CD1c-positive myeloid dendritic cell (primary cell): Measurements from ENCODE around the gene CTDSPL.

Experiments
- DNase-seq: peaks from one replicate; pipeline ENCODE4 v3.0.0-alpha.2; 2016; ENCODE audit errors: extremely low spot score

Gene CTDSPL

DNA sequence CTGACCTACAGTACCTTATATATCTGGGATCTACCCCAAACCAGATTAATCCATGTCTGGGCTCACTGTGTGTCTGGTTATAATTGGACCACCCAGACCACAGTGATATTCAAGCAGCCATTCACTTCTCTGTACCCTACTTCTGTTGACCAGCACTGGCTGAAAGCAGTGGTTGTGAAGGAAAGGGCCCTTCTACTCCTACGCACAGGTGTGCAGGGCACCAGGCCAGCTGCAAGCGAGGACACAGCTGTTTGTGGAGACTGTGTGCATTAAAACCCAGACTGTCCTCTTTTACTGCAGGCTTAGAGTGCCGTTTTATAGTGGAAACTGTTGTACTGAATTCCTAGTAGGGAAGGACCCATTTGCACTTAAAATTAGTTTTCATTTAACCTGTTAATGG, 29.5 kb downstream of the CTDSPL start:
- no peak for DNase-seq

- DNase-seq: peak; percentile 15
Observed at GRCh38 chr3:37892927-37893600, 31.4 kb downstream of the CTDSPL start.

DNA sequence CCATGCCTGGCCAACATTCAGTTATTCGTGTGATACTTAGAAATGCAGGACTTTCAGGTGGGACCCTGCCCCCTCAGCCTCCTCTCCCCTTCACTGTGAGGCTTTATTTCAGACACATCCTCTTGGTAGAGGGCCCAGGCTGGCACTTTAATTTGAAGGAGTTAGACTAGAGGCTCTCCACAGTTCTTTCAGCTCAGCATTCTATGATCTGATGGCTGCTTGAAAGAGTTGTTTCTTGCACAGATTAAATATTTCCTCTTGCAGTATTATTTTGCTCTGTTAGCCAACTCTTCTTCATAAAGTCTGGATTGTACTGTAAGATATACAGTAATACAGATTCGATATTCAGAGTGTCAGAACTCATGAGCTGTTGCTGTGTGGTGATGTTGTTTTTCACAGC, 35.1 kb downstream of the CTDSPL start:
- DNase-seq: no peak

GRCh38 chr3:37897763-37898162, 36.1 kb downstream of the CTDSPL start:
- no peak for DNase-seq

- no peak for DNase-seq
Observed at GRCh38 chr3:37898424-37898823, 36.7 kb downstream of the CTDSPL start.

- no peak for DNase-seq
Observed at GRCh38 chr3:37899101-37899707, 37.5 kb downstream of the CTDSPL start.

GRCh38 chr3:37899711-37900306, 38.1 kb downstream of the CTDSPL start:
- DNase-seq: no peak

GRCh38 chr3:37901721-37902120, 40.0 kb downstream of the CTDSPL start:
- no peak for DNase-seq

- DNase-seq: no peak
Observed at GRCh38 chr3:37902674-37903073, 41.0 kb downstream of the CTDSPL start.

- DNase-seq: no peak
Observed at GRCh38 chr3:37903320-37903719, 41.6 kb downstream of the CTDSPL start.

DNA sequence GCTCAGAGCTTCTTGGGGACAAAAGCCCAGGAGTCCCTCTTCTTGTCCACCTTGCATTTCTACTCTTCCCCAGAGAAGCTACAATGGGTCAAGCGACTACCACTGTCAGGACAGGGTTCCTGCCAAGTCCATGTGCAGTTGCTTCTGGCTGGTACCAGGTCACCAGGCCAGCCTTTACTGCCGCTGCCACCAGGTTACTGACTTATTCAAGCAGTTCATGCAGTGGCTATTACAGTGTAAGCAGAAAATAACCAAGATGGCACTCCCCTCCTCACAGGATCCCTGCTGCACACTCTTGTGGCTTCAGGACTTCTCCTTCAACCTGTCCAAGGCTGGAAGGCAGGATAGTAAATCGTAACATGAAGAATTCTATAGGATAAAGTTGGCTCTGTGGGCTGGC, 42.1 kb downstream of the CTDSPL start:
- no peak for DNase-seq

DNA sequence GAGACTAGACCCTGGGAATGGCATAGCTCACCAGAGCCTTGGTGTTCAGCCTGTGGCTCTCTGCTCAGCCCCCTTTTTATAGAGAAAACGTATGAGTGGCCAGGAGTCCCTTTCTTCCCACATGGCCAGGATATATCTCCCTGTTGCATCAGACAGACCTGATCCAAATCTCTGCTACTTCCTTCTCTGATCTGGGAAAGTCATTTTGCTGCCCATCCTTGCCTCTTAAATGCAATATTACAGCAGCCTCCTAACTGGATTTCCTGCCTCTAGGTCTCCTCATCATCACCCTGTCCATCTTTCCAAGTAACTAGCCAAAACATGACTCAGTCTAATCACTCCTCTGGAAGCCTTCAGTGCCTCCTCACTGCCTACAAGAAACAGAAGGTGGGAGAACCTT, 42.9 kb downstream of the CTDSPL start:
- DNase-seq: no peak

DNA sequence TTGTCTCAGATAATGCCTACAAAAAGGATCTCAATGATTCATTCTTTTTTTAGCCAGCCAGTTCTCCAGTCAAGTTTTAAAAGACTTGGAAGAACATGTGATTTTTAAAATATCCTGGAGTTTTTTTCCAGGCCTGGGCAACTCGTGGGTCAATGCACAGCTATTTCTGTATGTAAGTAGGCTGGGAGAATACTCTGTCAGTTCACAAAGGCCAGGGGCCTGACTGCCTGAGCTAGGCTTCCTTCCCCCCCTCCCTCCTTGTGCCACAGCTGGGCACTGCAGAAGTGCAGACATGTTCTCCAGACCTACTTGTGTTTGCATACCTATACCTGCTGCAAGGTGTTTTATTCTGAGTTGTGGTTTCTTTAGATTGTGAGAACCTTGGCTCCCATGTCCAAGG, 43.7 kb downstream of the CTDSPL start:
- DNase-seq: no peak

DNA sequence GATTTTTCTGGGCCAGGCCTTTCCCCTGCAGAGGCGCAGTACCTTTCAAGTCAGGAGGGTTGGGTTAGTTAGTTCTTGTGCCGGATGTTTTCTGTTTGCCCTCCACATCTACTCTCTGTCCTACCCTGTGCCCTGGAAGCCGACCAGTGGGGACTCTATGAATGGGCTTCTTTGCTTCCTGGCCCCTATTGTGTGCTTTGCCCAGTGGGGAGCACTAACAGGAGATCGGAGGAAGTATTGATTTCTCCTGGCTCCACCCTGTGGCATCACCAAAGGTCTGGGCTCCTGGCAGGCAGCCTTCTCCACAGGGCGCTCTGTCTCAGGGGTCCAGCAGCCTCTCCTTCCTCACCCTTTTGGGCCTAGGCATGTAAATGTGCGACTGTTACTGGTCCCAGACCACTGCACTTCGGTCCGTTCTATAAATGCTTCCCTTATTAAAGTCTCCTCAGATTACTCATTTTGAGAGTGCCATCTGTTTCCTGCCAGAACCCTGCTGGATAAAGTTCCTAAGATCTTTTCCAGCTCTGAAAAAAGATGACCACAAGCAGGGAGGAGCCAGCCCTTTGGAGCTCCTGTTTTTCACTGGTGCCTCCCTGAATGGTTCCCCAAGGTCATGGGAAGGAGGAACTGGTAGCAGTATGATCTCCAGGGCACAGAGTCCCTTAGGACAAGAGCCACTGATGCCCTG, 44.5 kb downstream of the CTDSPL start:
- DNase-seq: peak; percentile 46

- no peak for DNase-seq
Observed at GRCh38 chr3:37906734-37907282, 45.1 kb downstream of the CTDSPL start.

GRCh38 chr3:37907371-37907770, 45.7 kb downstream of the CTDSPL start:
- DNase-seq: no peak

GRCh38 chr3:37907906-37908305, 46.2 kb downstream of the CTDSPL start:
- DNase-seq: no peak

GRCh38 chr3:37909067-37909911, 47.6 kb downstream of the CTDSPL start:
- no peak for DNase-seq

DNA sequence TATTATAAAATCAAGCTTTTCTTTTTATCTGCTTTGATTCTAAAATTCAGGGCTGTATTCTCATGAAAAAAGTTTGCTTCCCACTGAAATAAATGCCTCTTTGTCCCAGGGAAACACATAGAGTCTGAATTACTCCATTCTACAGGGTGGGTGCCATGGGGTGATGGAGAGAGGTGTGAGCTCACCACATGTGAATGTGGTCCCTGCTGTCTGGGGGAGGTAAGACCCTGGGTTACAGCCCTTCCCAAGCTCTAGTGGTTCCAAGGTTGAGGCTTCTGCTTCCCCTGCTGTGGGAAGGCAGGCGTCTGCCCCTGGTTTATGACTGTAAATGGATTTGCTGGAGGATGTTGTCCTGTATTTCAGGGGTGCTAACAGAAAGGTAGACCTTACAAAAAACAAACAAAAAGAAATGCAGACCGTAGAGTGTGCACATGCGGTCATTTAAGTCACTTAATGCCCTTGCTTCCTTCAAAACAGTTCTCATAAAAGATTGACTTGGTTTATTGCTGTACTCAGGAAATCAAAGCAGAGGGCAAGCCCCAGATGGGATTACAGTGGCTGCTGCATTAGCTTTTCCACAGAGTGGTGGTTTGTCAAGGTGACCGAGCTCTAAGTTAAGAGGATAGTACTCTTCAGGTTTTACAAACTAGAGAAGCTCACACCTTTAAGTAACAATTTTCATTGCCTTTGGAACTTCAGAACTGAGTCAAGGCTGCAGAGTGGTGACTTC, 49.2 kb downstream of the CTDSPL start:
- DNase-seq: peak; percentile 17

DNA sequence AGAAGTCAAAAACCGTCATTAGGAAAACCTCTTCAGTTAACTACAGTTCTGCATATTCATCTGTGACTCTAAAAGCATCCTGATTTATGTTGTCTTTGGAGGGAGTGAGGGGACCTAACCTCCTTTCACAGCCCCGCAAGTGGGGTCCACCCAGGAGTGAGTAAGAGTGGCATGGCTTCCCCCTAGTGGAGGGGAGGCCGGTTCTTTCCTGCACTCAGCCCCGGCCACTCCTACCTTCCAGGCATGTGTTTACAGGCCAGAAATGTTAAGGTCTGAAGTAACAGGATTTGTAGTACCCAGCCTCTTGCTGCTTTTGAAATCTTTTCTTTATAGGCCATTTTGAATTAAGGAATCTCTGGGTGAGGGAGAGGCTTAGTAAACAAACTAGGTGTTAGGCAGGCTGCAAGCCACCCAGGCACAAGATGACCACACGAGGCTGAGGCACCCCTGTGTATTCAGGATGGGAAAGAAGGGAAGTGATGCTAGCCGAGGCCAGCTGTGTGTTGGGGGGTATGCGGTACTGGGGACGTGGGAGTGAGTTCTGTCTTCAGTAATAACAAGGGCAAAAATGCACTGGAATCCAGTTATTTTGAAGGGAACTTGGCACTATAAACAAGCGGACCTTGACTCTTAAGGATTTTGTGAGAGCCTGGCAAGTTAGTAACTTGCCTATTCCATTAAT, 50.5 kb downstream of the CTDSPL start:
- peak; percentile 65 for DNase-seq
